H1 (cell line): Measurements from ENCODE around the gene SV2C. TPM values are rescaled to one million over a fixed set of nuclear protein-coding genes. Genes with fewer than 3 reads are reported as not detected.
A peak's percentile ranks its signal among the peaks of the same experiment; 100 is the strongest.

Experiments used
- CTCF ChIA-PET: fragments of 300-600 bp; sonication (Branson Sonifier 250); formaldehyde crosslinking; loops from one replicate; lab custom pipeline; 2021; ENCODE audit not compliant: partially characterized antibody; lab: Charles Lee
- POLR2A ChIA-PET: fragments of 300-600 bp; sonication (Branson Sonifier 250); formaldehyde crosslinking; loops from one replicate; lab custom pipeline; 2021; ENCODE audit warnings: inconsistent platforms; ENCODE audit not compliant: partially characterized antibody; lab: Charles Lee
- DNase-seq, 2 experiments: peaks; one replicate each; pipeline versions ENCODE4 v3.0.0 to v3.0.0-alpha.2; 2010 to 2022; ENCODE audit warnings: low spot score in 2 of 2, low read depth in 1 of 2, mixed read lengths in 1 of 2
- FAIRE-seq: peaks from 2 replicates; lab custom pipeline; 2011; peaks lifted over from hg19 to GRCh38; lab: Jason Lieb, UNC
- H2AFZ ChIP-seq: 2 replicates; pipeline ENCODE4 v1.8.1; 2012; ENCODE audit warnings: low read length, inconsistent platforms
- H2AK5ac ChIP-seq: 2 replicates; pipeline ENCODE4 v1.6.1; 2013; ENCODE audit warnings: low read depth, low read length
- H2BK120ac ChIP-seq: replicated peaks from 2 replicates; pipeline ENCODE3; 2013; ENCODE audit warnings: low read depth, low read length, inconsistent platforms
- H2BK12ac ChIP-seq: 2 replicates; pipeline ENCODE4 v1.6.1; 2013; ENCODE audit warnings: low read depth, low read length
- H2BK15ac ChIP-seq: 2 replicates; pipeline ENCODE4 v1.6.1; 2013; ENCODE audit warnings: low read length
- H2BK20ac ChIP-seq: 2 replicates; pipeline ENCODE4 v1.6.1; 2013; ENCODE audit warnings: low read length
- H2BK5ac ChIP-seq: 2 replicates; pipeline ENCODE4 v1.6.1; 2013; ENCODE audit warnings: low read depth, low read length
- H3K14ac ChIP-seq: 2 replicates; pipeline ENCODE4 v1.6.1; 2013; ENCODE audit warnings: inconsistent platforms; ENCODE audit not compliant: insufficient read length
- H3K18ac ChIP-seq: 2 replicates; pipeline ENCODE4 v1.6.1; 2013; ENCODE audit warnings: low read length; ENCODE audit errors: extremely low read depth
- H3K23ac ChIP-seq: 2 replicates; pipeline ENCODE4 v1.6.1; 2013; ENCODE audit warnings: inconsistent platforms; ENCODE audit not compliant: insufficient read length
- H3K23me2 ChIP-seq: 2 replicates; pipeline ENCODE4 v1.6.1; 2013; ENCODE audit warnings: low read depth, low read length
- H3K27ac ChIP-seq: 2 replicates; pipeline ENCODE4 v1.6.1; 2011; ENCODE audit warnings: low read depth, low read length, inconsistent platforms
- H3K27me3 ChIP-seq, 4 experiments: replicated peaks in 1 of 4; 1 replicate in 1 of 4; 2 replicates in 3 of 4; pipeline versions ENCODE4 v1.6.1 to v1.8.1; 2011 to 2013; ENCODE audit warnings: low read length in 3 of 4, mild to moderate bottlenecking in 3 of 4, inconsistent platforms in 2 of 4, mixed read lengths in 2 of 4, moderate library complexity in 1 of 4; ENCODE audit not compliant: control insufficient read depth in 3 of 4, insufficient read depth in 3 of 4; ENCODE audit errors: extremely low read depth in 1 of 4
- H3K36me3 ChIP-seq, 4 experiments: 2 replicates each; pipeline versions ENCODE4 v1.6.1 to v1.8.1; 2011 to 2013; ENCODE audit warnings: mild to moderate bottlenecking in 4 of 4, low read length in 3 of 4, moderate library complexity in 2 of 4, control low read depth in 1 of 4, inconsistent platforms in 1 of 4; ENCODE audit not compliant: insufficient read depth in 4 of 4, control insufficient read depth in 2 of 4
- H3K4ac ChIP-seq: replicated peaks from 2 replicates; pipeline ENCODE3; 2013; ENCODE audit warnings: low read length, low read depth, mixed read lengths, inconsistent platforms; ENCODE audit not compliant: insufficient read length
- H3K4me1 ChIP-seq, 4 experiments: replicated peaks in 1 of 4; 1 replicate in 1 of 4; 2 replicates in 3 of 4; pipeline versions ENCODE4 v1.6.1 to v1.8.1; 2011 to 2013; ENCODE audit warnings: low read length in 3 of 4, inconsistent platforms in 2 of 4, mixed read lengths in 1 of 4; ENCODE audit not compliant: insufficient read depth in 4 of 4, control insufficient read depth in 3 of 4
- H3K4me2 ChIP-seq, 2 experiments: 2 replicates each; pipeline versions ENCODE4 v1.6.1 to v1.8.1; 2011 to 2013; ENCODE audit warnings: low read depth in 2 of 2, low read length in 2 of 2, control low read depth in 1 of 2, inconsistent platforms in 1 of 2, mild to moderate bottlenecking in 1 of 2; ENCODE audit not compliant: insufficient read depth in 1 of 2
- H3K4me3 ChIP-seq, 4 experiments: fragments of 200-600, 300-600 bp in 1 of 4; sonication (generic), shearing (Covaris generic), sonication (Bioruptor Twin) in 1 of 4; 2 replicates each; pipeline versions ENCODE4 v1.5.1 to v1.8.1; 2011 to 2016; ENCODE audit warnings: low read length in 4 of 4, low read depth in 3 of 4, control low read depth in 2 of 4, inconsistent platforms in 2 of 4, mild to moderate bottlenecking in 2 of 4, mixed read lengths in 1 of 4, moderate library complexity in 1 of 4; ENCODE audit not compliant: insufficient read depth in 2 of 4; ENCODE audit errors: extremely low read depth in 1 of 4
- H3K56ac ChIP-seq: replicated peaks from 2 replicates; pipeline ENCODE3; 2013; ENCODE audit warnings: low read depth, mild to moderate bottlenecking, mixed read lengths, low read length, inconsistent platforms; ENCODE audit not compliant: insufficient read length
- H3K79me1 ChIP-seq: 2 replicates; pipeline ENCODE4 v1.6.1; 2013; ENCODE audit warnings: low read depth, low read length, control low read depth
- H3K79me2 ChIP-seq, 2 experiments: 2 replicates each; pipeline versions ENCODE4 v1.6.1 to v1.8.1; 2012 to 2013; ENCODE audit warnings: low read length in 2 of 2, mild to moderate bottlenecking in 2 of 2, inconsistent platforms in 1 of 2; ENCODE audit not compliant: insufficient read depth in 2 of 2, control insufficient read depth in 1 of 2
- H3K9ac ChIP-seq, 4 experiments: replicated peaks in 1 of 4; 1 replicate in 1 of 4; 2 replicates in 3 of 4; pipeline versions ENCODE4 v1.6.1 to v1.8.1; 2011 to 2013; ENCODE audit warnings: low read depth in 3 of 4, low read length in 3 of 4, control low read depth in 2 of 4, mild to moderate bottlenecking in 2 of 4, moderate library complexity in 2 of 4, inconsistent platforms in 1 of 4; ENCODE audit errors: extremely low read depth in 1 of 4
- H3K9me3 ChIP-seq, 2 experiments: 2 replicates each; pipeline versions ENCODE4 v1.6.1 to v1.8.1; 2012 to 2013; ENCODE audit warnings: mild to moderate bottlenecking in 2 of 2, moderate library complexity in 2 of 2, control low read depth in 1 of 2, inconsistent platforms in 1 of 2, low read depth in 1 of 2, low read length in 1 of 2, mixed read lengths in 1 of 2; ENCODE audit not compliant: insufficient read depth in 2 of 2
- H4K20me1 ChIP-seq, 2 experiments: replicated peaks in 1 of 2; 2 replicates each; pipeline versions ENCODE3 to v1.8.1; 2011 to 2013; ENCODE audit warnings: inconsistent platforms in 2 of 2, low read length in 2 of 2, mild to moderate bottlenecking in 1 of 2; ENCODE audit not compliant: insufficient read depth in 2 of 2, control insufficient read depth in 1 of 2
- H4K5ac ChIP-seq: 2 replicates; pipeline ENCODE4 v1.6.1; 2013; ENCODE audit warnings: low read length, low read depth, mixed read lengths, inconsistent platforms; ENCODE audit not compliant: insufficient read length
- H4K8ac ChIP-seq: 2 replicates; pipeline ENCODE4 v1.8.0; 2013; ENCODE audit warnings: mild to moderate bottlenecking, moderate library complexity, low read length, inconsistent platforms; ENCODE audit not compliant: insufficient read depth; ENCODE audit errors: extremely low read depth
- H4K91ac ChIP-seq: replicated peaks from 2 replicates; pipeline ENCODE3; 2013; ENCODE audit warnings: low read length, mixed read lengths, inconsistent platforms; ENCODE audit not compliant: insufficient read length
- RAD21 ChIP-seq, 2 experiments: IDR thresholded peaks in 1 of 2; conservative IDR thresholded peaks in 1 of 2; 2 replicates each; pipeline ENCODE4 v1.6.1; 2011; ENCODE audit warnings: low read depth in 2 of 2, low read length in 2 of 2, improper control_type of control experiment in 1 of 2, inconsistent platforms in 1 of 2, mild to moderate bottlenecking in 1 of 2, moderate library complexity in 1 of 2
- RBBP5 ChIP-seq: IDR thresholded peaks from 2 replicates; pipeline ENCODE4 v1.7.1; 2012; ENCODE audit warnings: low read depth, mild to moderate bottlenecking, inconsistent platforms, low read length, moderate library complexity, borderline replicate concordance
- SIN3A ChIP-seq, 2 experiments: IDR thresholded peaks in 1 of 2; conservative IDR thresholded peaks in 1 of 2; 2 replicates each; pipeline ENCODE4 v1.6.1; 2011 to 2012; ENCODE audit warnings: low read length in 2 of 2, improper control_type of control experiment in 1 of 2, low read depth in 1 of 2, mild to moderate bottlenecking in 1 of 2
- WGBS, 2 experiments: shearing (Covaris generic) in 1 of 2; methylation state at CpG; one replicate each; pipeline versions ENCODE4 v1.1.6 to v1.1.7; 2013 to 2015; ENCODE audit warnings: low lambda C conversion rate in 2 of 2, mixed read lengths in 2 of 2, inconsistent platforms in 1 of 2, low coverage in 1 of 2, missing lambda C conversion rate in 1 of 2; ENCODE audit not compliant: insufficient replicate concordance in 2 of 2, insufficient coverage in 1 of 2, insufficient read length in 1 of 2; ENCODE audit errors: extremely low coverage in 1 of 2, missing lambda C conversion rate in 1 of 2; 5-methylcytosine and 5-hydroxymethylcytosine counted together
- polyA plus RNA-seq, 7 experiments: library from polyadenylated mRNA; depleted of rRNA in 3 of 7; stranded (reverse) in 5 of 7; unstranded in 2 of 7; fragments of >200 nt in 5 of 7; fragments of 200-250 nt in 2 of 7; gene quantifications; 1 replicate in 5 of 7; 2 replicates in 1 of 7; 4 replicates in 1 of 7; pipeline versions ENCODE4 v1.2.1 to v1.2.3, GENCODE V29; 2011 to 2013; ENCODE audit warnings: missing spikeins in 2 of 7, mixed read lengths in 2 of 7
- total RNA-seq: library from RNA; stranded (reverse); fragmentation: NEBNext Ultra II Directional; extraction: Animal tissue kit (Norgen Biotek cat#: 25700); gene quantifications from 2 replicates; pipeline ENCODE4 v1.2.1, GENCODE V29; 2021
- TF ChIP-seq, protein P1 (sequence below), 3 experiments: IDR thresholded peaks; 1 replicate in 2 of 3; 2 replicates in 1 of 3; pipeline versions ENCODE4 v1.5.1 to v1.6.1; 2011; ENCODE audit warnings: low read length in 3 of 3, mild to moderate bottlenecking in 3 of 3, inconsistent platforms in 2 of 3, low read depth in 1 of 3, moderate library complexity in 1 of 3; ENCODE audit not compliant: insufficient read depth in 1 of 3; ENCODE audit errors: control extremely low read depth in 1 of 3

Gene SV2C
- total and polyA plus RNA-seq, 2 of the 8 experiments (the other 6 are each of a cell fraction or from before 2014, with no cell fraction given) = 0.08 to 0.24 TPM

DNA sequence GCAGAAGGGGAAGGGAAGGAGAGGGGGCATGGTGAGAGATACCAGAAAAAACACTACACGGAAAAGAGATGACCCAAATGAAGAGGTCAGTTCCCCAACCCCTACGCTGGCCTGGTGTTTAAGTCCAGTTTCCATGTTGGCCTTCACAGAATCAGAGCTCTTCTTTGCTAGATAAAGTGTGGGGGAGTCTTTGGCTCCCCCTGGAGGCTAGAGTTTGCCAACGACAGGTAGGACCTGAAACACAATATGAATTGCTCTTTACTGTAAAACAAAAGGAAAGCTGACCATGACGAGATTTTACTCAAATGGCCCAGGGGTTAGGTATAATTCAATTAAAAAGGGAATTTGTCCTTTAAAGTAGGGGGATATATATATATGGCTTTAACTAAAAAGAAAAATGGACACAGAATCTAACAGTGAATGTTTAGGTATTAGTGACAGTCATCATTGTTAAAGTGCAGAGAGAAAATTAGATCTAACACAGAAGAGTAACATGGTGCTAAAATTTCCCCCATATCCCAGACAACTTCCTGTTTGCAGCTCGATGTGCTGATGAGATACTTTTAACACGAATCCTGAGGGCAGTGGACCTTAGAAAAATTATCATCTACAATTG is 92.0 kb downstream of the SV2C start:
- no peak overlapping the region for H2AK5ac ChIP-seq
- no peaks in the 10 kb centered on the region for H3K79me2 ChIP-seq
- no peak overlapping the region for H3K14ac ChIP-seq
- ChIA-PET CTCF (interaction anchor here (0.6 to 3.6 kb wide), 55 partner anchors 9 to 717 kb away, joined by 3 to 39 read pairs (median 5); no protein-coding TSS in a partner anchor), POLR2A (interaction anchor here (0.6 to 1.1 kb wide), 2 partner anchors 21 to 40 kb away, joined by 3 read pairs; no protein-coding TSS in a partner anchor)
- 34% methylated on average over 6 of the region's 6 CpGs; no CpG with 5 or more reads in 1 of the 2 experiments for WGBS, 2 experiments
- no peak overlapping the region for H4K5ac ChIP-seq
- H3K56ac ChIP-seq = no peak overlapping the region
- no peak overlapping the region for H2AFZ ChIP-seq
- H3K4me3 ChIP-seq = no peak overlapping the region
- TF ChIP-seq, protein P1, sequence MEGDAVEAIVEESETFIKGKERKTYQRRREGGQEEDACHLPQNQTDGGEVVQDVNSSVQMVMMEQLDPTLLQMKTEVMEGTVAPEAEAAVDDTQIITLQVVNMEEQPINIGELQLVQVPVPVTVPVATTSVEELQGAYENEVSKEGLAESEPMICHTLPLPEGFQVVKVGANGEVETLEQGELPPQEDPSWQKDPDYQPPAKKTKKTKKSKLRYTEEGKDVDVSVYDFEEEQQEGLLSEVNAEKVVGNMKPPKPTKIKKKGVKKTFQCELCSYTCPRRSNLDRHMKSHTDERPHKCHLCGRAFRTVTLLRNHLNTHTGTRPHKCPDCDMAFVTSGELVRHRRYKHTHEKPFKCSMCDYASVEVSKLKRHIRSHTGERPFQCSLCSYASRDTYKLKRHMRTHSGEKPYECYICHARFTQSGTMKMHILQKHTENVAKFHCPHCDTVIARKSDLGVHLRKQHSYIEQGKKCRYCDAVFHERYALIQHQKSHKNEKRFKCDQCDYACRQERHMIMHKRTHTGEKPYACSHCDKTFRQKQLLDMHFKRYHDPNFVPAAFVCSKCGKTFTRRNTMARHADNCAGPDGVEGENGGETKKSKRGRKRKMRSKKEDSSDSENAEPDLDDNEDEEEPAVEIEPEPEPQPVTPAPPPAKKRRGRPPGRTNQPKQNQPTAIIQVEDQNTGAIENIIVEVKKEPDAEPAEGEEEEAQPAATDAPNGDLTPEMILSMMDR (IDR thresholded peaks at IDR 0.05; ENCODE audit: control extremely low read depth in 1 of 3, insufficient read depth in 1 of 3, low read depth in 1 of 3, low read length in 3 of 3) = peak; percentile 39 to 86 (median 86)
- TF ChIP-seq SIN3A (conservative IDR thresholded peaks at IDR 0.05 in 1 of 2, IDR thresholded peaks at IDR 0.05 in 1 of 2; ENCODE audit: low read depth in 1 of 2, low read length in 2 of 2) (no peak), RBBP5 (no peak), RAD21 (IDR thresholded peaks at IDR 0.05 in 1 of 2, conservative IDR thresholded peaks at IDR 0.05 in 1 of 2; ENCODE audit: low read depth in 2 of 2, low read length in 2 of 2) (peak; percentile 82 to 90)
- no peak overlapping the region for H2BK15ac ChIP-seq
- H3K27me3 ChIP-seq = no peaks in the 10 kb centered on the region
- H3K27ac ChIP-seq = no peak overlapping the region
- no peak overlapping the region for H2BK120ac ChIP-seq
- H2BK5ac ChIP-seq = no peak overlapping the region
- H3K9ac ChIP-seq = no peak overlapping the region
- peak; percentile 66 to 71 for DNase-seq
- no peaks in the 10 kb centered on the region for H3K4me1 ChIP-seq
- no peak overlapping the region for H3K23ac ChIP-seq
- H2BK12ac ChIP-seq = no peak overlapping the region
- H3K79me1 ChIP-seq = no peaks in the 10 kb centered on the region
- H3K4ac ChIP-seq = no peak overlapping the region
- H3K36me3 ChIP-seq = no peaks in the 10 kb centered on the region
- no peak overlapping the region for H4K91ac ChIP-seq
- no peak overlapping the region for H3K4me2 ChIP-seq
- no peak overlapping the region for H4K8ac ChIP-seq
- FAIRE-seq = peak; percentile 76
- no peak overlapping the region for H2BK20ac ChIP-seq
- H3K23me2 ChIP-seq = no peaks in the 10 kb centered on the region
- no peaks in the 10 kb centered on the region for H4K20me1 ChIP-seq
- no peak overlapping the region for H3K18ac ChIP-seq
- no peaks in the 10 kb centered on the region for H3K9me3 ChIP-seq
